Stimulated activated CD8-positive, alpha-beta memory T cell treated with anti-CD3 and anti-CD28 coated beads, Interleukin-4, amount 100 ng/mL, for 24 hours (primary cell): ENCODE data around the gene GAL3ST2.
"Not testable (repeated sequence)": the region's sequence is repeated elsewhere in the genome, so short reads cannot be mapped to it uniquely, and the experiment has no call there.

Experiments used
- DNase-seq: peaks from one replicate; pipeline ENCODE4 v3.0.0-alpha.2; 2020; ENCODE audit warnings: low read depth

Gene GAL3ST2

GRCh38 chr2:241795021-241795999 lies 18.7 kb downstream of the GAL3ST2 start:
- DNase-seq: no peak

- no peak for DNase-seq
Measured at GRCh38 chr2:241796209-241796608, 19.6 kb downstream of the GAL3ST2 start.

- DNase-seq: no peak
Measured at GRCh38 chr2:241796610-241797138, 20.1 kb downstream of the GAL3ST2 start.

GRCh38 chr2:241797441-241798080 lies 20.9 kb downstream of the GAL3ST2 start:
- no peak for DNase-seq

GRCh38 chr2:241798081-241798630 lies 21.5 kb downstream of the GAL3ST2 start:
- DNase-seq: no peak

- DNase-seq: no peak
Measured at GRCh38 chr2:241798631-241799521, 22.3 kb downstream of the GAL3ST2 start.

GRCh38 chr2:241799522-241800197 lies 23.0 kb downstream of the GAL3ST2 start:
- no peak for DNase-seq

- not testable (repeated sequence) for DNase-seq
Measured at GRCh38 chr2:241800198-241800903, 23.7 kb downstream of the GAL3ST2 start.

GRCh38 chr2:241801611-241802420 lies 25.2 kb downstream of the GAL3ST2 start:
- no peak for DNase-seq

- no peak for DNase-seq
Measured at GRCh38 chr2:241802421-241803318, 26.0 kb downstream of the GAL3ST2 start.

GRCh38 chr2:241803387-241804325 lies 27.0 kb downstream of the GAL3ST2 start:
- DNase-seq: peak; percentile 27

GRCh38 chr2:241804326-241805229 lies 28.0 kb downstream of the GAL3ST2 start:
- DNase-seq: no peak

- DNase-seq: not testable (repeated sequence)
Measured at GRCh38 chr2:241806217-241806616, 29.6 kb downstream of the GAL3ST2 start.

GRCh38 chr2:241808051-241808720 lies 31.6 kb downstream of the GAL3ST2 start:
- no peak for DNase-seq

- DNase-seq: no peak
Measured at GRCh38 chr2:241808721-241809382, 32.2 kb downstream of the GAL3ST2 start, which contains the start of gene NEU4. Gene NEU4 (plus strand): TSS chr2:241809193. CDS start chr2:241814485, 5,292 bp downstream.
